Activated CD8-positive, alpha-beta memory T cell treated with anti-CD3 and anti-CD28 coated beads, Interleukin-2, amount 50 U/mL, for 1 hour (primary cell): Measurements from ENCODE around the gene MCEMP1.

Experiments
- DNase-seq: peaks from one replicate; pipeline ENCODE4 v3.0.0-alpha.2; 2020; ENCODE audit errors: extremely low read depth

Gene MCEMP1

GRCh38 chr19:7729211-7729610, 52.3 kb downstream of the MCEMP1 start:
- DNase-seq, result no peak
